ENCODE data around the gene LRCH1.

Gene LRCH1

DNA sequence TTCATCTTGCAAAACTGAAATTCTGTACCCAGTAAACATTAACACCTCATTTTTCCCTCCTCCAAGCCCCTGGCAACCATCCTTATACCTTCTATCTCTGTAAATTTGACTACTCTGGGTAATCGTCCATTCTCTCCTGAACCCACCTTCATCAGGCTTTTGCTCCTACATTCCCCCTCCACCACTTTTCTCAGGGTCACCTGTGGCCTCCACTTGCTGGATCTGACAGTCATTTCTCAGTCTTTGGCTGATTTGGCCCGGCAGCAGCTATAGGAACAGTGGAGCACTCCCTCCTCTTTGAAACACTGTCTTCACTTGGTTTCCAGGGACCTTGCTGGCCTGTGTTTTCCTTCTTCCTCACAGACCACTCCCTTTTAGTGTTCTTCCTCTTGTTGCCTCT lies 83.5 kb downstream of the LRCH1 start:
- DNase-seq (ENCODE audit: low read depth in 3 of 3), result no peak

DNA sequence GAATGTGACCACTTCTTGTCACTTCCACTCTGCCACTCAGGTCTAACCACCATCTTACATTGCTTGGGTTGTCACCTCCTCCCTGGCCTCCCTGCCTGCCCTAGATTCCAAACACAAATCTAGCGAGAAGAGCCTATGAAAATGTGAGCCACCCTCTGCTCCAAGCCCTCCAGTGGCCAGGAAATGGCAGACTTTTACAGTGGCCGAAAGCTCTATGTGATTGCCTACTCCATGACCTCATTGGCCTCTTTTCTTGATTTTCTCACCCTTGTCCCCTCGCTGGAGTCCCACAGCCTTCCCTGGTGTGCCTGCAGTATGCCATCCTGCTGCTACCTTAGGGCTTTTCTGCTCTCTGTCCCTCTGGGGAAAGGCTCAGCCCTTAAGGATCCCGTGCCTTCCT lies 84.2 kb downstream of the LRCH1 start:
- no peak for DNase-seq (ENCODE audit: low read depth in 3 of 3)

DNA sequence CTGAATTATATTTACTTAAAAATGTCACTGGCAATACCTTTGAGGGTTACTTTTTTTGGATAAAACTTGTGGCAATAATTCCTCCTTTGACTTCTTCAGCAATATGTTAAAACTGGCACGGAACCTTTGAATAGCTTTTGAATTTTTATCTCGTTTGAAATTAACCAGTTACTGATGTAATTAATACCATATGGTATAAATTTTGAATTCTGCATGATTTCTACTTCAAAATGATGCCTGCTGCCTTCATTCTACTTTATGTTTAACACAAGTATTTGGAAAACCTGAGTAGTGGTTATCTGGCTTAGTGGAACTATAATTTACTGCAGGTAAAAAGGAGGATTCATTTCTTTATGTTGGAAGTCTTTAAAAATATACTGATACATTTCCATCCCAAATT lies 85.3 kb downstream of the LRCH1 start:
- no peak for DNase-seq (ENCODE audit: low read depth in 3 of 3)

DNA sequence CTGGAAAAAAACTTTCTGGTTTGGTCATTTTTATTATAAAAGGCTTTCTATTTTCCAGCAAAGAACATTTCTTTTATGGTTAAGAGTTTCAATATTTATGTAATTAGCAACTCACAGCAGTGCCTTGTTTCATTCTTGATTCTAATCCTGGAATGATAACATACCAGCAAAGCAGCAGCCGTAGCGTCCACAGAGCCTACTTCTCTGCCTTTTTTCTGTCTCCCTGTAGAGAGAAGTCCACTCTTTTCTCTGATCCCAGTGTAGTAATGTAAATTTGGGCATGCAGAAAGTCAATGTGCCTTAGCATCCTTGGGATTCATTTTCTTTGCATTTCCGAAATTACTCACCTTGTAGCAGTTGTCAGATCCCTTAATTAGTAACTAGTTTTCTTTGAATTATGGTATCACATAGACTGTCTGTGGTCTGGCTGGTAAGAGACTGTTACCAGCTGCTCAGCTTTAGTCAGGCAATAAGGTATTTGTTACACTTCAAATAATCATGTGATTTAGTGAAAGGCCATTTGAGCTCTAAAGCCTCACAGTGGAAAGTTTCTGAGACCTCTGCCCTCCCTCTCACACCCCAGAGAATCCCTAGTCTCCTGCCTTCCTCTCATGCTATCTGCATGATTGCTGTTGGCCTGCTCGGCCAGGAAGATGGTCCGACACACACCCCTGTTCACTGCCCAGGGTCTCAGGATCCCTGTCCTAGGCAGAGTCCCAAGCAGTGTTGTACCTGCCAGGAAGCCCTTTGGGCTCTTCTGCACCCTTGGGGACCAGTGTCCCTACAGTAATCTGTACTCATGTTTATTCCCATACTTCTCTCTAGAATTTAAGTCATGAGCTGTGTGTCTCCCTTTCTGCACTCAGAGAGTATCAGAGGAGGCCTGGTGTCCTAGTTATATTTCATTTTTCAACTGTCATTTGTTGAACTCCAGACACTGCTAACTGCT lies 86.3 kb downstream of the LRCH1 start:
- DNase-seq (ENCODE audit: low read depth in 3 of 3), result no peak

DNA sequence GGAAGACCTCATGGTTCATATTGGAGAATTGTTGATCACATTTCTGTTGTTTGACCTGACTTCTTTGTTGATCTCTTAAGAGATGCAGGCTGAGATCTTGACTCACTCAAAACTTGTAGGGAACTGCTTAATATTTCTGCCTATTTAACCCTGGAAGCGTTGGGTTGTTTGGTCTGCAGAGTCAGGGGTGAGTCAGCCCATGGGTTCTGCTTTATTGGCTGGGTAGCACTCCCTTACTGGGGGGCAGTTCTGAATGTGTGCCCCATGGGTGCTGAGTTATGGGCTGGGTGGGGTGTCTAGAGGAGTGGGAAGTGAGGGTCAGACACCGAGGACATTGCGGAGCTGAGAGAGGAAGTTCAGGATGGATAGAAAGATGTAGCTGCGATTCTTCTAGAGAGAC lies 87.9 kb downstream of the LRCH1 start:
- no peak for DNase-seq (ENCODE audit: low read depth in 3 of 3)

DNA sequence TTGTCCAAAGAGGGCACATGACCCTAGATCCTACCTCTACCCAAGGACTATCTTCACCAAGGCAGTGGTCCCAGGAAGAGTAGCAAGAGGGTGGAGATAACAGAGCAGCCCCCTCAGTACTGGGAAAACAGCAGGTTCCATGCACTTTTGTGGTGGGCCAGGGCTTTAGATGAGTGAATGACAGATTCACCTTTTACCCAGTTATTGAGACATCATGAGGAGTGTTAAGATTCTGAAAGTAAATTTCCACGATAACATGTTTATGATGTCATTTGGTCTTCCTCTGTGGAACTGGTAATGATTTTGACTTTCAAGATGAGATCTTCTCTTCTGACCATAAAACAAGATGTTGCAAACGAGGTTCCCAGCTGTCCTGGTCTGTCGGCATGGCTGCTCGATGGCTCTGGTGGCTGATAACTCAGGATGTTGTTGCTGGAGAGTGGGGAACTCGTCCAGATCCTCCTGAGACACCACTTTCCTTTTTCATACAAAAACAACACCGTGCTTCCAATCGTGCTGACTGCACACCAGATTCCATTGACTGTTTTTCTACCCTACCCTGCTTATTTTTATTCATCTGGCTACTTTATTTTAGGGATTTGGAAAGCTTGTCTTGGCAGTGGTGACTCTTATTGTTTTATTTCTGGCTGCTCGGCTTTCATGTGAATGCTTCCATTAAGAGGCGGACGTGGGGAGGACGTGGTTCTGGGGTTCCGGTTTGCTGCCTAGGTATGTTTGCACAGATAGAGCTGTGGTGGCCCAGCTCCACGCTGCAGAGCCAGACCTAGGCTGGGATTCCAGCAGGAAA lies 88.5 kb downstream of the LRCH1 start:
- no peak for DNase-seq (ENCODE audit: low read depth in 3 of 3)

DNA sequence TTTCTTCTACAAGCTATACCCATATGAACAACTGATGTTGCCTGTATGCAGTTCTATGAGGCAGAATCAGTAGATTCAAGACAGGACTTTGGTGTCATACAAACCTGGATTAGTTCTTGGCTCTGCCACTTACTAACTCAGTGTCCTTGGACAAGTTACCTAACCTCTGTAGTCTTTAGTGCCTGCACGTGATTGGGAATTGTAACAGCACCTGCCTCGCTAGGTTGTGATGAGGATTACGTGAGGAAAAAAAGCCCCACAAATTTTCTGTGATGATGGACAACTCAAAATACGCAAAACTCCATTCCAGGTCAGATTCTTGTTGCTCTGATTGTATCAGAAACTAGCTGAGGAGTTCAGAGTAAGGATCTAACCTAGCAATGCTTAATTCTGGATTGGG lies 89.3 kb downstream of the LRCH1 start:
- DNase-seq (ENCODE audit: low read depth in 3 of 3), result no peak

DNA sequence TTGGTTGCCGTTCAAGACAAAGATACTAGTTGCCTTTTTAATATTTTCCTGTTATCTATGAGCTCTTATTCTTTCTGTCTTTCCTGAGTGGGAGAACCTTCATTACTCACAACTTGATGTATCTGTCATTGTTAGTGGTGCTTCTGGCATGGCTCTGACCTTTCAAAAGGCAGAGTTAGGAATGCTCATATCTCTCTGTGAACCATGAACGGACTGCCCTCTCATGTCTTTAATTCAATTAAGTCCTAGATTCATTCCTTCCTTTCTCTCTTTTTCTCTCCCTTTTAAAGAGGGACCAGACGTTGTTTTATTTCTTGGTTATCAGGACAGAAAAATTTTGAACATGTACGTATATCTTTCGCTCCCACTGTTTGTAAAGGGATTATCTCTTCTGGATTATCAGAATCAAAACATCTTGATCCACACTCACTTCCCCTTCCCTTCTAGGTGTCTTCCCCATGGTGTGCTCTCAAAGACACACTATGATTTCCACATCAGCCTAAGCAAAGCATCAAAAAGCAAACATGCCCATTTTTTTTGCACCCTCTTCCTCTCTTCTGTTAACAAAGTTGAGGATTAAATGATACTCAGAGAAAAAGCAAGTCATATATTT lies 90.3 kb downstream of the LRCH1 start:
- DNase-seq (ENCODE audit: low read depth in 3 of 3), result no peak

DNA sequence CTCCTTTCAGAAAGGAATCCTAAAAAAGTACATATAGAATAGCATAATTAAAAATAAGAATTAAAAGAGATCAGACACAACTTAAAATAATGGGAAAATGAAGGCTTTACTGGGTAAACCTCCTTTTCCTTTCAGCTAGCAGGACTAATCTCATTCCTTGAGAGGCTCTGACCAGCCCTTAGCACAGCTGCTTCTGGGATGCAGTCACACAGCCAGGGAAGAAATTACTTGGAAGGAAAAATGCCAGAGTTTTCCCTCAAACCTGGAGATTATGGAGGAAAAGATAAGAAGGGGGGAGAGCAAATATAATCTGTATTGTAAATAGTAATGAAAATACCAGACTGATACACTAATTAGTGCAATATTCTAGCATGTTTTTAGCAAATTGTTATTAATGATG lies 91.8 kb downstream of the LRCH1 start:
- no peak for DNase-seq (ENCODE audit: low read depth in 3 of 3)

DNA sequence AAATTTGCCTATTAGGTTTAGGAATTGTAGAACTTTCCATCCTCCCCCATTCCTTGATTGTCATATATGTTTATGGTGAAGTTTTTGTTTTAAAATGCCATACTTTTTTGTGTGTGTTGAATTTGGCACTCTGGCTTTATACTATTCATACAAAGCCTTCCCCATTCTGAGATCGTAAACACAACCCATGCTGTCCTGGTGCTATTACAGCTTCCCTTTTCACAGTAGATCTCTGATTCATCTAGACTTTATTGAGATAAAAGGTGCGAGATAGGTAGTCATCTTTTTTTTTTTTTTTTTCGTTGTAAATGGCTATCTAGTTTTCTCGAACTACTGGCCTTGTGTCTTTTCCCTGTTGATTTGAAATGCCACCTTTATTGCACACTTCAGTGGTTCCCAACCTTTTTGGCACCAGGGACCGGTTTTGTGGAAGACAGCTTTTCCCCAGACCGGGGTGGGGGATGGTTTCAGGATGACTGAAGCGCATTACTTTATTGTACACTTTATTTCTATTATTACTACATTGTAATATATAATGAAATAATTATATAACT lies 94.6 kb downstream of the LRCH1 start:
- DNase-seq (ENCODE audit: low read depth in 3 of 3), result no peak

DNA sequence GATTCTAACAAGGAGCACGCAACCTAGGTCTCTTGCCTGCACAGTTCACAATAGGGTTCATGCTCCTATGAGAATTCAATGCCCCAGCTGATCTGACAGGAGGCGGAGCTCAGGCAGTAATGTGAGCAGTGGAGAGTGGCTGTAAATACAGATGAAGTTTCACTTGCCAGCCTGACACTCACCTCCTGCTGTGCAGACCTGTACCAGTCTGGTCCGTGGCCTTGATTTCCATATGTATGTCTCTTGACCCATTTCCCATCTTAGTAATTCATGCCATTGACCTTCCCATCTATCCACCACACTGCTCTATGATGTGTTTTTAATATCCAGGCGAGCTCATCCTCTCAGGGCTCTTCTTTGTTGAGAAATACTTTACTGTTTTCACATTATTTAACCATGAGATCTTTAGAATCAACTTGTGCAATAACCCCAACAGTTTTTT lies 95.2 kb downstream of the LRCH1 start:
- no peak for DNase-seq (ENCODE audit: low read depth in 3 of 3)

DNA sequence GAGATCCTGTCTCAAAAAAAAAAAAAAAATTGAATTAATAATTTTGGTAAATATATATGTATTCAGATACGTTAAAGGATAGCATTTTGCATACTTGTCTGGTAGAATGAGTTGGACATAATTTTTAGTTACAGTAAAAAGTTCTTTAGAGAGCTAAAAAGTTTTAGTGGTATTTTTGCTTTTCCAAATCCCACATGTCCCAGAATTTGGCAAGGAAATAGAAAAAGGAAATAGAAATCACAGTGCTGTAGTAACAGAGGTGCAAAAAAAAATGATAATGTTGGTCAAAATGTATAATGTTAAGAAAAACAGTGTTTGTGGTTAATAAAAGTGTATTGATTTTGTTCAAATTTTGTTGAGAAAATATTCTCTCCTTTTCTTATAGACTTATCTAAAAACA lies 96.8 kb downstream of the LRCH1 start:
- no peak for DNase-seq (ENCODE audit: low read depth in 3 of 3)

DNA sequence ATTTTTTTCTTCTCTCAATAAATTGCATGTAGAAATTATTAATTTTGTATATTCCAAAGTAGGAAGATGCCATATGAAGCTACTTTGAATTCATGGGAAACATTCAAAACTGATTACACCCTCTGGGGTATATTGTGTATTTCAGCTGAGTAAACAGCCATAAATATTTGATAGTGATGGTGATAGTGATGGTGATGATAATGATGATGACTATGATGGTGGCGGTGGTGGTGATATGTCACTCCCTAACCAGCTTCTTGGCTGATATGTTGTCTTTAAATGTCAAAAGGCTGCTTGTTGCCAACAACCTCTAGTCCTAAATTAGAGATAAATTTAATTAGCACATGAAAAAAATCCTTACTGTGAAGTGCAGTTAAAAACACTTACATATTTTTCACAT lies 102.0 kb downstream of the LRCH1 start:
- no peak for DNase-seq (ENCODE audit: low read depth in 3 of 3)

DNA sequence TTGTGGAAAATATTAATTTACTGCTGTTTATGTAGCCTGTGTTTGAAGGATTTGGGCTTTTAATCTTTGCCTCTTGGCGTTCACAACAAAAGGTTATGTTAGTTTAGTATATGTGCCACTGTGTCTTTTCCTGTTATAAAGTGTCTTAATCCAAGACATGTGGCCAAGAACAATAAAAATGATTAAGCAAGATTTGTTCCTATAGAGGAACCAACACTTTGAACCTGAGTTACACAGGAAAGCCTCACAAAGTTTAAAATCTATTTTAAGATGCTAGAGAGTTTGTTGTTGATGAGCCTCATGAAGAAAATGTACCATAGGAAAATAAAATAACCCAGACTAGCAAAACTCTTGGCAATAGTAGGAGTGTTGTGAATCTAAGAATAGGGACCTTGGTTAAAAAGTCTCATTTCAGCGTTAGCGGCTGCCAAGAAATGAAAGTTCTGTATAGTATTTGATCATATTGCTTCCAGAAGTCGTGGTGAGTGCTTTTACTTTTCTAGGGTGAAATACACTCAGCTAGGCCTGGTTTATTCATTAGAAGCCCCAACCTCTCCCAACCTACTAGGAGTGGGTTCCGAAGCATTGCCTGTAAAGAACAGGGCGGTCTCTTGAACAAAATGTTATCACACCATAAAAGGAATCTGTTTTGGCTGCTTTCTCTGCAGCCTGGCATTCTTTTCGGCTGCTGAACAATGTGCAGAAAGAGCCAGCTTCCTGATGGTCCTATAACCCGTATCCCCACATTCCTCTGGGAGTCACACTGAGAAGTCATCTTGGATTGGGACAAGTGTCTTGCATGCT lies 102.6 kb downstream of the LRCH1 start:
- no peak for DNase-seq (ENCODE audit: low read depth in 3 of 3)

DNA sequence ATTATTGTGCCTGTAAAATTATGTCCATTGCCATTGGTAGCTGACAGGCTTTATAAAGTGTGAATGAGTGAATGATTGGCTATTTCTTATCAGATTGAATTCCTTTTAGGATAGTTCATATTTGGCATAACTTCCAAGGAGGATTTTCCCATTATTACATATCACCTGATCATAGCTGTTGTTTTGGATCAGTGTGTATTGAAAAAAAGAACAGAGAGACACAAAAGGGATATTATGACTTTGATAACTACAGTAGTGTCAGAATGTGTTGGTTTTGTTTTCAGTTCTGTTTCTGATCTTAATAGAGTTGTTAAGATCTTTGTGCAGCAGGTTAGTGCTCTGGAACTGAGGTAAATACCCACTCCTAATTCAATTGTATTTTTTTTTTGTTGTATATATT lies 103.8 kb downstream of the LRCH1 start:
- DNase-seq (ENCODE audit: low read depth in 3 of 3), result no peak

DNA sequence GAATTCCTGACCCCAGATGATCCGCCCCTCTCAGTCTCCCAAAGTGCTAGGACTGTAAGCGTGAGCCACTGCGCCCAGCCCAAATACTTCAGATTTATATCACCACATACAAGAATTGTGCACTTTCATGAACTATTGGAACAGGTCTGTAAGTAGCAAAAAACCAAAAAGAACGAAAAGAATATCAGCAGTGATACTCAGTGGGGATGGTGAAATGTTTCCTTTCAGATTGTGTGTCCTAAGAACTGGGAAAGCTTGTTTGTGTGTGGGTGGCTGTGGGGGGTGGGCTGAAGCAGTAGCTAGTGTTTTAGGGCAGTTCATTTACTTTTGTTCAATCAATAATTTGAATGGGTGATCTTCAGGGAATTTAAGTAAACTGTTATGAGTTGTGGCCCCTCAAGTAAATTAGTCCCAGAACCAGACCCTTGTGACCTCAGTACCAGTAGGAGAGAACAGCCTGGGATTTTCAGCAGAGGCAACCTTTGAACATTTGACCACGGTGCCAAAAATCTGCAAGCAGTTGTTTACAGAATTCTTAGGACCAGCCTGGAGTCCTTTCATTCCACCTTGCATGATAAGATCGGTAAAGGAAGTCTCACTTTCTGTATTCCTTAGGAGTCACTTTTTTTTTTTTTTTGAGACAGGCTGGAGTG lies 106.6 kb downstream of the LRCH1 start:
- no peak for DNase-seq (ENCODE audit: low read depth in 3 of 3)

DNA sequence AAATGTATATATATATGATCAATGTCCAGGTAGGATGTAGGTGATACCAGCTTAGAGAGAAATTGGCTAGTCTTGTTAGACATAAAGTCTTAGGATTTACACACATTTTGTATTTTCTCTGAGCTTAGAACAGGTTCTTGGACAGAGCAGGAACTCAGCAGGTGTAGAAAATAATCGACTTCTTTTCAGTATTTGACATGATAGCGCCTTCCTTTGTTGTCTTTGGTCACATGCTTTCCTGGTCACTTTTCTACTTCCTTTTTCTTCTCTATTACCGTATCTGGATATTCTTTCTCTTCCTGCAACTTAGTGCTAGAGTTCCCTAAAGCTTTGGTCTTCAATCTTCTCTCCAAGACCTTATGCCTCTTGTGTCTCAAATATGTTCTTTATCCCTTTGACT lies 107.4 kb downstream of the LRCH1 start:
- no peak for DNase-seq (ENCODE audit: low read depth in 3 of 3)

DNA sequence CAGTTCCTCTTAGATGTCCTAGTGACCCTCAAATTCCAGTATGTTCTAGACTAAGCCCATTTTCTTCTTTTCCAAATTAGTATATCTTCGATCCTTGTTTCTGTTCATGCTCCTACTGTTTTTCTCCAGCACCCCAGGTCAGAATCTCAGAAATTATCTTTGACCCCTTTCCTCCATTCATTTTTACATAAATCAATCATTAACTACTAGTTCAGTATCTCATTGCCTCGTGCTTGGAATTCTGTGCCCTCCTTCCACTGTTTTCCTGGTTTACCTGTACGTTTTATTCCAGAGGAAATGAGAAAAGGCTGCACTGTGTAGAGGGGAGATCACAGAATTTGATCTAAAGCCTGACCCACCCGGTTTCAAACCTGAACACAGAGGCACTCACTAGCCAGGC lies 107.9 kb downstream of the LRCH1 start:
- no peak for DNase-seq (ENCODE audit: low read depth in 3 of 3)

DNA sequence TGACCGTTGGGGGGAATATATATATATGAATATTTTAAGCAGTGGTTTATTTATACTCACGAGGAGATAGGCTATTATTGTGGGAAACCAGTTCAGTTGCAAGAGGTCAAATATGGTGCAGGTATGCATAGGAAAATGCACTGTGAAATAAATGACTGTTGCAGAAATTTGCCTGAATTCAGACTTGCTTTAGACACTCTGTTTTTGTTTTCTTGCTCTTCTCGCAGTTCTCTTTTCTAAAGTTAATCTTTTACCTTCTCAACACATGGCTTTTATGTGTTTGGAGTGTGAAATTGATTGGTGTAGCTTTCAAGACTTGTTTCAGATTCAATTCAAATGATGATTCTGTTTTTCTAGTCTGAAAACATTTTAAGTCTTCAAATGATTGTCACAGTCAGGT lies 109.7 kb downstream of the LRCH1 start:
- no peak for DNase-seq (ENCODE audit: low read depth in 3 of 3)

DNA sequence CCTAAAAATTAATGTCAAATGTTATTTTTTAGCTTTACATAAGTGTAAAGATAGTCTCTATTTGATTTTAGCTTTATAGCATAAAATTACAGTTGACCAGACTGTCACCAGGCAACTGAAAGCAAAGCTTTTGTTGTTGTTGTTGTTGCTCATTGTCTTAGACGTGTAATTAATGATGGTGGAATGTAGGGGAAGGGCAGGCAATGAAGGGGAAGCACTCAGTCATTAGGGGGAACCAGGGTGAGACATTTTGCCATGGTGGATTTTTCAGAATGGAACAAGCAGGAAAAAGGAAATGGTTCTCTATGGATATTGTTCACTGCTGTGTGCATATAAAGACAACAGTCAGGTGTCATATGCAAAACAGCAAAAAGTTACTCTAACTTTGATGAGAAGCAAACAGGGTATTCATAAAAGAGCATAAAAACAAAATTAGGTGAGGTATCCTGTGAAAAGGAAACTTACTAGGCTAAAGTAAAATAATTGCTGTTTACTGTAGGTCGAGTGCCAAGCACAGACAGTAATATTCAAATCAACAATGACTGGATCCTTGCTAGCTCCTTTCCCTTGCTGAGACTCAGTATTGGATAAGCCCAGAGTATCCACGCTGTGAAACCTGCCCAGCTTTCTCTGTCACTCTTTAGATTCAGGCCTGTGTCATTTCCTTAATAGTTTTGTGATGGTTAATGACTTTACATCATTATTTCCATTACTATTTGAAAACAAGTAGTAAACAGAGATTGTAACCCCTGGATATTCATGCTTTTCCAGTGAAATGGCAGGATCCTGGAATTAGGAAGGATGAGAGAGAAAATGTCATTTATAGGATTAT lies 110.5 kb downstream of the LRCH1 start:
- no peak for DNase-seq (ENCODE audit: low read depth in 3 of 3)

Data from stimulated activated CD4-positive, alpha-beta T cell treated with anti-CD3 and anti-CD28 coated beads, TNF-alpha, amount 100 ng/mL, for 48 hours (primary cell).